ENCODE results near the gene NOL4L.

GRCh38 chr20:32626407-32626806, 41.3 kb upstream of the NOL4L start:
- TF ChIP-seq POLR2AphosphoS5 (IDR thresholded peaks at IDR 0.05): no peak
- no peak for TF ChIP-seq CTCF (IDR thresholded peaks at IDR 0.05)
